ENCODE results near the gene MYO3B.

Gene MYO3B

GRCh38 chr2:170485254-170486026 lies 307.5 kb downstream of the MYO3B start:
- DNase-seq = no peak

- no peak for DNase-seq
These were observed 308.8 kb downstream of the MYO3B start for GRCh38 chr2:170486730-170487129.

- DNase-seq = no peak
These were observed 310.9 kb downstream of the MYO3B start for GRCh38 chr2:170488807-170489206.

GRCh38 chr2:170492010-170492409 lies 314.1 kb downstream of the MYO3B start:
- DNase-seq = no peak

GRCh38 chr2:170493426-170494097 lies 315.6 kb downstream of the MYO3B start:
- no peak for DNase-seq

GRCh38 chr2:170495896-170496295 lies 317.9 kb downstream of the MYO3B start:
- no peak for DNase-seq

- no peak for DNase-seq
These were observed 320.7 kb downstream of the MYO3B start for GRCh38 chr2:170498619-170499018.

- no peak for DNase-seq
These were observed 322.2 kb downstream of the MYO3B start for GRCh38 chr2:170500104-170500503.

GRCh38 chr2:170500770-170501169 lies 322.8 kb downstream of the MYO3B start:
- no peak for DNase-seq

- DNase-seq = no peak
These were observed 323.6 kb downstream of the MYO3B start for GRCh38 chr2:170501421-170502043.

- DNase-seq = no peak
These were observed 324.6 kb downstream of the MYO3B start for GRCh38 chr2:170502361-170503130.

- DNase-seq = no peak
These were observed 325.6 kb downstream of the MYO3B start for GRCh38 chr2:170503563-170503962.

GRCh38 chr2:170503971-170504809 lies 326.2 kb downstream of the MYO3B start:
- DNase-seq = no peak

- DNase-seq = no peak
These were observed 326.8 kb downstream of the MYO3B start for GRCh38 chr2:170504810-170505145.

GRCh38 chr2:170505631-170506275 lies 327.8 kb downstream of the MYO3B start:
- peak; percentile 66 for DNase-seq

- DNase-seq = no peak
These were observed 331.7 kb downstream of the MYO3B start for GRCh38 chr2:170509452-170510193.

GRCh38 chr2:170512266-170512665 lies 334.3 kb downstream of the MYO3B start:
- no peak for DNase-seq

GRCh38 chr2:170514140-170514539 lies 336.2 kb downstream of the MYO3B start:
- no peak for DNase-seq

GRCh38 chr2:170517538-170517937 lies 339.6 kb downstream of the MYO3B start:
- DNase-seq = no peak

- no peak for DNase-seq
These were observed 341.0 kb downstream of the MYO3B start for GRCh38 chr2:170518911-170519310.

- no peak for DNase-seq
These were observed 343.4 kb downstream of the MYO3B start for GRCh38 chr2:170521299-170521698.

Data from NCI-H2227 treated with DMSO at 0.1 percent for 48 hours (cell line).